GM04504 (cell line): ENCODE results near the gene MTRF1L.
A peak's percentile ranks its signal among the peaks of the same experiment; 100 is the strongest.

ENCODE experiments used
- DNase-seq: peaks from one replicate; pipeline ENCODE4 v3.0.0-alpha.2; 2012; ENCODE audit warnings: low read depth

MTRF1L gene, protein sequence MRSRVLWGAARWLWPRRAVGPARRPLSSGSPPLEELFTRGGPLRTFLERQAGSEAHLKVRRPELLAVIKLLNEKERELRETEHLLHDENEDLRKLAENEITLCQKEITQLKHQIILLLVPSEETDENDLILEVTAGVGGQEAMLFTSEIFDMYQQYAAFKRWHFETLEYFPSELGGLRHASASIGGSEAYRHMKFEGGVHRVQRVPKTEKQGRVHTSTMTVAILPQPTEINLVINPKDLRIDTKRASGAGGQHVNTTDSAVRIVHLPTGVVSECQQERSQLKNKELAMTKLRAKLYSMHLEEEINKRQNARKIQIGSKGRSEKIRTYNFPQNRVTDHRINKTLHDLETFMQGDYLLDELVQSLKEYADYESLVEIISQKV

DNA sequence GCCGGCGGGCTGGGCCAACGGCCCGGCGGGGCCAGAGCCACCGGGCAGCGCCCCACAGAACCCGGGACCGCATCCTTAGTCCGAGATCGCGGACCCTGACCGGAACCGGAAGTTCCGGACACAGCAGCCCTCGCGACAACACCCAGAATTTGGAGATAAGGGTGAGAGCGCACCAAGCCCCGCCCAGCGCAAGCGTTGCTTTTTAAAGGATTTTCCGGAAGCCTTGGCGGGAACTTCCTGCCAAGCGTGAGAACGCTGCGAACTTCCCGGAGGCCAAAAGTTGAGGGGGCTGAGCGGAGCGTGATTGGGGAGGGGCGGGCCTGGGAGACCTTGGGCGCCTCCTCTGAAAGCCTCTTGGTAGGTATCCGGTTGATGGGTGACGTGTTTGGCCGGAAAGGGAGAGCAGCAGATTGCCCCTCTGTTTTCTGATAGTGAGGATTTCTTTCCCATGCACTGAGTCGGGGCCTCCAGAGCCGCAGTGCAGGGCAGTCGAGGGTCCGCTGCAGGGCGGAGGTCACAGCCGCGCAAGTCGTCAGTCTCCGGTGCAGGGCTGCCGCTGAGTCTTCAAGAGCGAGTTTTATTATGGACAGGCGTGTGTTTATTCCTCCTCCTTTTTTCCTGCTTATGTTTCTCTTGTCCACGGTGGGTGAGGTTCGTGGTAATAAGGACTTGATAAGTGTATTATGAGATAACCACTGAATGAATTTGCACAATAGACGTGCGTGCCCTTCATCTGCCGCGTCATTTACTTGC lies at the start of gene MTRF1L:
Gene MTRF1L (minus strand): TSS at position 97 of the 753 bp plus-strand sequence. CDS start 24 bp downstream, at position 73.
- DNase-seq = peak; percentile 87

DNA sequence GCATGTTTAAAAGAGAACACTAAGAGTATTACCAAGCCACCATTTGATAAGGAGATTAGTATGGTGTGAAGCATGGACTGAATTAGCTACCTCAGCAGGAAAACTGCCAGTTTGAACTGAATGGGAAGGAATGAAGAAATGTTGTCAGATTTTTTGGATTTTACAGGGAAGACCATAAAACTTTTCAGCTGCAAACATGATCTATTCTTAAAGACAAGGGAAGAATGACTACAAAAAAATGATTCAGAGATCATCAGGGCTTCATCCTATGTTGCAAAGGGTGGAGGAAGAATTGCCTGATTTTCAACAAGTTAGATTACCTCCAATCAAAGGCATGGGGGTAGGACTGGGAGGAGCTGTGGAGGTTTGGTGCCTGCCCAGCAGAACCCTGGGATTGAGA lies 49.3 kb upstream of the MTRF1L start:
- no peak for DNase-seq

DNA sequence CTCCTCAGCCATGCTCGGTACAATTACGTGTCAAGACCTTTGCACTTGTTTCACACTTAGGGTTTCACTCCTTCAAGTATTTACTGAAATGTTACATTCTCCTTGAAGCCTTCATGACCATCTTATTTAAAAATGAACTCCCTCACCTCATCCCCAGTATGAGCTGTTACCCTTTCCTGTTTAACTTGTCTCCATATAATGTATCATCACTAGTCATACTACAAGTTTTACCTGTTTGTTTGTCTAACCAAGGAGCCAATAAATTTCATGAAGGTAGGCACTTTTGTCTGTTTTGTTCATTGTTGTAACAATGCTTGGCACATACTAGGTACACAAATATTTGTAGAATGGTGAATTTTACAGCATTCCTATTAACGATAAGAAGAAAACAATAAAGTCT lies 46.1 kb upstream of the MTRF1L start:
- no peak for DNase-seq

DNA sequence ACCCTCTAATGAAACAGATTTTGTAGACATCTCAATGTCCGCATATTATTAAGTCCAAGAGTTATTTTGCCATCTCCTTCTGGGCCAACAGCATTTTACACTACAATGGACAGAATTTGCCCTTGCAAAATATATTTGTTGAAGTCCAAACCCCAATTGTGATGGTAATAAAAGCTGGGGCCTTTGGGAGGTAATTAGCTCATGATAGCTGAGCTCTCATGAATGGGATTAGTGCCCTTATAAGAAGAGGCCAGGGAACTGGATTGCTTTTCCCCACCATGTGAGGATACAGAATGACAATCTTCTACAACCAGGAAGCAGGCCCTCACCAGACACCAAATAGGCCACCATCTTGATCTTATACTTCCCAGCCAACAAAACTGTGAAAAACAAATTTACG lies 44.9 kb upstream of the MTRF1L start:
- no peak for DNase-seq

DNA sequence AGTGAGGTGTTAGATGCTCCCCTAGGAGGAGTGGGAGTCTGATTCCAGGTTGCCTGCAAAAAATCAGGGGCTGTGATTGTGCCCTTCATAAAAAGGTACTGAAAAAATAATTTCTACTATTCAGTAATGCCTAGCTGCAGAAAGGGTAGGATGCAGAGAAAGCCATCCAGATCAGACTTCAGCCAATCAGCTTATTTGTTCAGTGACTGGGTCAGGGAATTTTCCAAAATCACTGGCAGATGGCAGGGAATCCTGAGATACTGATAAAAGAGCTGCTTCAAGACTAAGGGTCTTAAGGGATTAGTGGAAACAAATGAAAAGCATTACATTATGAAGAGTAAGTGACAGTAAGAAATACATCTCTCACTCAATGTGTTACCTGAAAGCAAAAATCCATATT lies 42.8 kb upstream of the MTRF1L start:
- no peak for DNase-seq

DNA sequence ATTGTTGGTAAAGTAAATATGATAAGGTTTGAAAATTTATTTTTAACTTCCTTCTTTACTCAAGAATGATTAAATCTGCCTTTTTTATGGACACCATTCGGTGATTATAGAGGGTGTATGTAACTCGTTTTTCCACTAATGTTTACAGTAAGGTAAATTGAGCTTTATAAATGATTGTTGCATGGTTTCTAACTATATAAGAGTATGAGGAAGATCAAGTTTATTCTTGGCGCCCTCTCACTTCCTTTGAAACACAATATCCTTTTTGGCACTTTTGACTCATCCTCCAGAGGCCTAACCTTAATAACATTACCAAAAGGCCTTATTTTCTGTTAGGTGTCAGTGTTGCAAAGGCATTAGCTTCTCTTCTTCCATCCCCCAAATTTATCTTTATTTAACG lies 41.8 kb upstream of the MTRF1L start:
- no peak for DNase-seq

DNA sequence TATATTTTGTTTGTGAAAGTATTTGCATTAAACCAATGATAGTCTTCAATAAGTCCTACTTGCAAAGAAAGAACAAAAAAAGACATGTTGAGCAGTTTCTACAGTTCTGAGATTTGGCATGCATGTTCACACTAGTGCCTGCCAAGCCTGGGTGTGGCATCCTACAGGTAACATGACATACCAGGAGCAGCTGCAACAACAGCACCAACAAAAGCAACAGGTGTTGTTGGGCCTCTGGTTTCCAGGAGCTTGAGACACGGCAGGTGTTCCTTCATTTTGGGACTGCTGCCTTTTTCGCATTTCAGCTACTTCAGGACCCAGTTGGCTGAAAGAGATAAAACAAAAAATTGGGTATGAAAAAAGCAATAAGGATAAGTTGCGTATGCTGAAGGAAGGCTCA lies 41.2 kb upstream of the MTRF1L start:
- DNase-seq = no peak

DNA sequence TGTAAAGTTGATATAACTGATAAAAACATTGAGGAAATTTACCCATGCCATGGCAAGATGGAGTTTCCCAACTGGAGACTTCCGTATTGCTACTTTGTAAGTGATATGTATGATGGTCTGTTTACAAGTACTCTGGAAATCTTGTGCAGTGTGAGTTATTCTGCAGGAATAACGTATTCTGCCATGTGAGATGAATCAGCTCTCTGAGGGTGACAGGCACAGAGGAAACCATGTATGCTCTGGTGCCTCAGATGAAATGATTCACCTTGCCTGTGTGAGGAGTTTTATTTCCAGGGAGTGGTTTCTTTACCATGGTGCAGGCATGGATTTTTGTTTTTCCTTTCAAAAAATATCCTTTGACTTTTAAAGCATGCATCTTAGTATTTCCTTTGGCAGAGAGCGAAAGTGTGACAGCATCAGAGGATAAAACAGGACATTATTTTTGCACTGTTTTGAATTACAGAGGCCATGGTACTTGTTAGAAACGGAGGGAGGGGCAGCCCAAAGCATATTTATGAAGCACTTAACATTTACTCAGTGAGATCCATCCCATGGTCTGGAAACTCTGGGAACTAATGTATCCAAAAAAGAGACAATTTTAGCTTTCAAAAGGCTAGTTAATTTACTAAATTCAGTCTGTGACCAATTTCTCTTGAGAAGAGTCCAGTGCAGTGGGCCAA lies 36.0 kb upstream of the MTRF1L start:
- DNase-seq = no peak

DNA sequence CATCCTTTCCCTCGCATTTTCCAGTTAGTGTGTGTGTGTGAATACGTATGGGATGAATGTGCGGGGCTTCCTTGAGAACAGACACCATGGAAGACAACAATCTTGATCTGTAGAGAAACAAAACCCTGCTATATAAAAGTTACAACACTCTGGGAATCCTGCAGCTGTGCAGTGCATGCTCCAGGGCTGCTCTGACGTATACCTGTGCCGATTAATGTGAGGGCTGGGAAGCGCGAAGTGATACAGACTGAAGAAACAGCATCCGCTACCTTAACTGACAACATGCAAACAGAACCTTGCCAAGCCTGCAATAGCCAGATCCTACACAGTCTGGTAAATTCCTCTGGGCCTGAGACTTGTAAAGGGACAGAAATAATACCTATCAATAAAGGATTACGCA lies 31.6 kb upstream of the MTRF1L start:
- DNase-seq = no peak

DNA sequence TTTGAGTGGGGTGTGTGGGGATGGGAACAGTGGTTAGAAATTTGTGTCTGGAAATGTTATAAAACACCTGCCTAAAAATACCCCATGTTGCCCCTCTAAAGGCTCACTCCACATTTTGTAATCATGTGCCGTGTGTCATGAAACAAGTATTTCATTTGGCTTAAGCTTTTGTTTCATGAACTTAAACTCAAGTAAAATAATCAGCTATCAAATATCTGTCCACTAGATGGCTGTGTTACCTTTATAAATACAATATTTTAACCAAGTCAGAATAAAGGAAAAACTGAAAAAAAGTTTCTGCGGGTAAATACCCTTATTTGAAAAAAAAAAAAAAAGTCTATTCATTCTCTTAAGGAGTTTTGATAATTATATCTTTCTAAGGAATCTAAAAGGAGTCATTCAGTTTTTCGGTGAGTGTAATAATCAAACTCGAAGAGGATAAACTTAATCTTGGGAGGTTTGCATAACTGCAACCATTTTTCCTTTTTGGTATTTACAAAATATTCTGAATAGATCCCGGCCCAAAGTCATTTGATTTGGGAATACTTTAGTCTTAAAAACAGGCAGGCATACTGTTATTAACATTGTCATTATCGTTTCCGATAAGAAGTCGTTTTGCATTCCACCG lies 29.9 kb upstream of the MTRF1L start:
- DNase-seq = peak; percentile 24

DNA sequence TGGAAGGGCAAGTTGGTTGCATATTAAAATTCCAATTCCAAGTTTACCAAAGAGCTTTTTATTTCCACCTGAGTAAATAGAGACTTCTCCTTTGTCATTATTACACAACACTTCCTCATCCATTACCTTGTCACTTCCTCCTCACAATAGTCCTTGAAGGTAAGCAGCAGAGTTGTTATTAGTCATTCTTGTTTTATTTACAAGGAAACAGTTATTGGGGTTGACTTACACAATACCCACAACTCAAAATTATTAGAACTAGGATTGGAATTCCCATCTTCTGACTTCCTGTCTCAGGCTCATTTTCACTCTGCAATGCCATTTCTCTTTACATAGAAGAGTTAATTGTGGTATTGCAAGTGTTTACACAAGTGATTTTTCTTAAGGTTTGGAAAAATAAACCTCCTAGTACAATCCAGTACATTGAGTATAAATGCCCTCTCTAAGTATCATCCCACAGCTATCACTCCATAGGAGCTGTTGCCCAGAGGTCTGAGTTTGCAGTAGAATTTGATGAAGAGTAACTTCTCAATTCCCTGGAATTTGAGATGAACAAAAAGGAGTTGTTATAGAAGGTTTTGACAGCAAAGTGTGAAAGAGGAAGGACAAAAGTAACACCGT lies 28.9 kb upstream of the MTRF1L start:
- DNase-seq = no peak

DNA sequence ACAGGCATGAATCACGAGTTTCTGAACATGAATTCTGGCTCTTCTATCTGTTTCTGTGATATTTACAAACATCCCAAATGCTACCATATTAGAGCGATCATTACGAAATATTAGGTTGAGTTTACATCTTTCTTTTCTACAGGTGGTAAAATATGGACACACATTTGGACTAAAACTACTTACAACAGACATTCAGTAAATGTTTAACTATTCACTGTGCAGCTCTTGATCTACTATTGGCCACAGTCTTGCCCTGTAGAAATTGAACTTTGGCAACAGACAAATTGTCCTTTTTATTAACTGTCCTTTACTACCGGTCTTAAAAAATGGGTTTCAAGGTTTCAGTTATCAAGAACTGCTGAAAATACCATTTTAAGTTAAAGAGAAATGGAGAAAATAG lies 26.5 kb upstream of the MTRF1L start:
- no peak for DNase-seq

DNA sequence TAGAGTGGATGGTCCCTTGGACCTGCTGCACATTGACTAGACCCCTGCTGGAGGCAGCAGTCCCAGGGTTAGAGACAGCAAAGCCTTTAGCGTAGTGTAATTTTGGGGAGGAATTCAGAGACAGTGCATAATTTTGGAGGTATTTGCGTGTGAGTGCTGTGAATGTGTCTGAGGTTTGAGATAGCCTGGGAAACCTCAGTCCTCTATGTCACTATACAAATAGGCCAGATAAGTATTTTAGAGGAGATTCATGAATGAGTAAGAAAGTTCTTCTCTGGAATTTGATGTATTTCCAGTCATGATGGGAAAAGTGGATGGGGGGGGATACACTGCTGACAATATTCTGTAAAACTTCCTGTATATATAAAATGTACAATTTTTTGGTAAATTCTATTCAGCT lies 25.8 kb upstream of the MTRF1L start:
- no peak for DNase-seq

DNA sequence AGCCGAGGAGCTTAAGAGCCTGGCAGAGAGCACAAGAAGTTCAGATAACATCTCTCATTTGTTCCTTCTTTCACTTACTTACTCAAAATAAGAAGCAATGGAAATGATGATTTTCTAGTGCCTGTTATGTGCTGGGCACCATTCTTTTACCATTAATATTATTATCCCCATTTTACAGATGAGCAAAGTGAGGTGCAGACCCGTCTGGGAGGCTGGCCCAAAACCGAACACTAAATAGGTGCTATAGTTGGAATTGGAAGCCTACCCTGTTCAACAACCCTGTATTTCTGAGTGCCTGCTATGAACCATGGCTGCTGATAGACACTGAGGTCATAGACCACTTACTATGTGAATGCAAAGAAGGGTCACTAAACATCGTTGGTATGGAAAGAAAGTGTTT lies 25.0 kb upstream of the MTRF1L start:
- no peak for DNase-seq

DNA sequence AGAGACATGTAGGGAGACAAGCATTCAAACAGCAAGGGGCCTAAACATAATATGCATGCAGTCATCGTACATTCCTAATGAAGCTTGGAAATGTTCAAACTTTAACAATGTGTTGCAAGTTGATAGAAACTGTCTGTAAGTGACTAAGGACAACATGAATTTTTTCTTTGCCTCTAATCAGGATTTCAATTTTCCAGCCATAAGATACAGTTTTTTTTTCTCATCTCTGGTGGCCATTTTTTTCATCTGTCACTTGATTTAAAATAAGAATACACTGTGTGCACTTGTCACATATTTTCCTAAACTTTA lies 22.2 kb upstream of the MTRF1L start:
- no peak for DNase-seq

DNA sequence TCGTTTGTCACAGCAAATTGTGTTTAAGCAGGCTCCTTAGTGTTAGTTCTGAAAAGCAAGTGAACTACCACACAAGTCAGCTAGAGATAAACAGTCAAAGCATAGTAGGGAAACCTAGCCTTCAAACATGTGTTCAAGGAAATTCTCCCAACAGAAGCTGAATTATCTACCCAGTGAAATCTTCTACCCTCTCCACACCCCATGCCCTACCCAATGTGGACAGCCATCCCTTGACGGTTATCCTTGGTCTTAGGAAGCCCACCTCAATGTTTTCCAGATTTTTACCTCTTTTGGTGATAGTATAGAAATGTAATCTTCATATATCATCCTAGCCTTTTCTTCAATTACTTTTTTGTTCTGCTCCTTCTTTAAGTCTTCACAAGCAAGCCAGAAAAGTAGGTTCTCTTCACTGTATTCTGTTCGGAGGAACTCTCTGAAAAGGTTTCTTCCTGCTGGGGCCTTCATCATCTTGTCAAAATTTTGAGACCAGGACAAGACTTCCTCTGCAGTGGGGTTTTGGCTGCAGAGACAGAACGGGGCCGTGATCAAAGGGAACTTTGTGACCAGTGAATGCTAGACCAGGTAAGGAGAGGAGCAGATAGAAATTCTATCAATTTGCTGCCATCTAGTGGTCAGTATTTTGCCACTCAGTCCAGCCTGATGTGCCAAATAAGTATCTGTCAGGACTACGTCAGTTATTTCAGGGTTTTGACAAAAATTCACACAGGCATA lies 21.6 kb upstream of the MTRF1L start:
- no peak for DNase-seq

DNA sequence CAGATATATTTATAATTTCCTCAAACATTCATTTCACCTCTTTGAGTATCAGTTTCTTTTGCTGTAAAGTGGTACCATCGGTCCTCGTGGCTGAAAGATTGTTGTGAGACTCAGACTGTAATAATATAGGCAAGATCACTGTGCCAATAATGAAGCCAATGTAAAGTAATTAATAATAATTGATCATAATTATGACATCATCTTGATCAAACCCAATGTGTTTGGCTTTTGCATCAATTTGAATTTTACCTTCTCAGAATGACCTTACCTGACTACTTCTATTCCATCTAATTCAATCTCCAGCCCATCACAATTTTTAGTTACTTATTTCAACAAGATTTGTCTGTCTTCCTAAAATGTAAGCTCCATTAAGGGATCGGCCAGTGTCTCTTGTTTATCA lies 15.8 kb upstream of the MTRF1L start:
- no peak for DNase-seq

DNA sequence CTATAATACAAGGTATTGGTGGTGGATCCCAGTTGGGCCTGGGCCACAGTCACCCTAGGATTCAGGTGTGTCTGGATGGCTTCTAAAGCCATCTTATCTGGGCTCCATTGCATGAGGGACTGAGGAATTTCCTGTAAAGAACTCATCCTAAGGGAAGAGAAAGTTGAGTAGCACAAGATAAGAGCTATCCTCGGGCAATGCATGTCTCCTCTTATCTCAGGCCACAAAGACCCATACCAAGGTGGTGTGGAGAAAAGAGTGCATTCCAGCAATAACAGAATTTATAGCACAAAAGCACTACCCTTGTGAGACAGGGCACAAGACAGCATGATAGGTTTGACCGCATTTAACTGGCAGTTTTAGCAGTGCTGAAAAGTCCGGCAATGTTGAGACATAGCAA lies 14.3 kb upstream of the MTRF1L start:
- DNase-seq = no peak

DNA sequence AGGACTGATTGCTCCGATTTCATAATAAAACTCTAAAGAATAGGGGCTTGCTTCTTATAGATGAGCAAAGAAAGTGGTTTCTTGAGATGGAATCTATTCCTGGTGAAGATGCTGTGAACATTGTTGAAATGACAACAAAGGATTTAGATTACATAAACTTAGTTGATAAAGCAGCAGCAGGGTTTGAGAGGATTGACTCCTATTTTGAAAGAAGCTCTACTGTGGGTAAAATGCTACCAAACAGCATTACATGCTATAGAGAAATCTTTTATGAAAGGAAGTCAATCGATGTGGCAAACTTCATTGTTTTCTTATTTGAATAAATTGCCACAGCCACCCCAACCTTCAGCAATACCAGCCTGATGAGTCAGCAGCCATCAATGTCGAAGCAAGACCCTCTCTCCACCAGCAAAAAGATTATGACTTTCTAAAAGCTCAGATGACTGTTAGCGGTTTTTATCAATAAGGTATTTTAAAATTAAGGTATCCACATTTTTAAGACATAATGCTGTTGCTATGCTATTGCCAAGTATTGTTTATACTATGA lies 12.7 kb upstream of the MTRF1L start:
- no peak for DNase-seq

DNA sequence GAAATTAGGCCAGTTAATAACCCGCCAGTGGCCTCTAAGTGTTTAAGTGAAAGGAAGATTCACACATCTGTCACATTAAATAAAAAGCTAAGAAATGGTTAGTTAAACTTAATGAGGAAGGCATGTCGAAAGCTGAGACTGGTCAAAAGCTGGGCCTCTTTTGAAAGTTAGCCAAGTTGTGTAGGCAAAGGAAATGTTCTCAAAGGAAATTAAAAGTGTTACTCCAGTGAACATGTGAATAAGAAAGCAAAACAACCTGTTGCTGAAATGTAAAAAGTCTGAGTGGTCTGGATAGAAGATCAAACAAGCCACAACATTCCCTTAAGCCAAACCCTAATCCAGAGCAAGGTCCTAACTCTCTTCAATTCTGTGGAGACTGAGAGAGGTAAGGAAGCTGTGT lies 10.9 kb upstream of the MTRF1L start:
- no peak for DNase-seq

DNA sequence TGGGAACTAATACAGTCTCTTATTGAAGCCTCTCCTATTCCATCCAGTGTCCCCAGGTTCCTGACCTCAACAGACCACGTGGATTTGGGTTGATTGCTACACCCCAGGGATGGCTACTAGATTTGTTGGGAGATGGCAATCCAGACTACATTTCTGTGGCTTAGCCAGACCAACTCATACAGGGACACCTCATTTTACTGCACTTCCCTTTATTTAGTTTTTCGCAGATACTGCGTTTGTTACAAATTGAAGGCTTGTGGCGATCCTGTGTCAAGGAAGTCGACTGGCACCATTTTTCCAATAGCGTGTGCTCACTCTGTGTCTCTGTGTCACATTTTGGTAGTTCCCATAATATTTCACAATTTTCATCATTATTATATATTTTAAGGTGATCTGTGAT lies 10.3 kb upstream of the MTRF1L start:
- no peak for DNase-seq

DNA sequence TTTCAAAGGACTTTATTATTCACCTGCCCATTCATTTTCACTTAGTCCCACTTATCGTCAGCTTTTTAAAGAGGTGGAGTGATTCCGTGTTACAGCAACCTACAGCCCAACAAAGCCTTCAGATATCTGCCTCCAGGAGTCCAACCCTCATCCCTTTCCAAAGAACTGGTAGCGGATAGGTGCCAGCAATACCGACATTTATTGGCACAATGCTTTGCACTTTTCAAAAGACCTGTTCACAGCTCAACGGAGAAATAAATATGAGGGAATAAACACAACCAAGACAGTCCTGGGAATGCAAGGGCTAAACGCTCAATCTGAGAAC lies 819 bp upstream of the MTRF1L start:
- DNase-seq = no peak
